HL-60 (cell line): ENCODE results near the gene SMCO2.

Experiments used
- DNase-seq, 2 experiments: peaks; one replicate each; pipeline ENCODE4 v3.0.0-alpha.2; 2010 to 2020; ENCODE audit warnings: low read depth in 1 of 2, low spot score in 1 of 2
- H3K27ac ChIP-seq: fragments of 250-450 bp; sonication (Bioruptor Pico); replicated peaks from 2 replicates; pipeline ENCODE4 v1.5.1; 2020; ENCODE audit warnings: mild to moderate bottlenecking, moderate library complexity
- H3K27me3 ChIP-seq: fragments of 250-450 bp; sonication (Bioruptor Pico); 2 replicates; pipeline ENCODE4 v1.5.1; 2021; ENCODE audit warnings: mild to moderate bottlenecking, moderate library complexity; ENCODE audit not compliant: insufficient read depth, poor library complexity, severe bottlenecking
- H3K4me3 ChIP-seq: replicated peaks from 2 replicates; pipeline ENCODE4 v1.5.1; 2011; ENCODE audit warnings: mild to moderate bottlenecking, control low read depth, low read length; ENCODE audit not compliant: insufficient read depth
- CTCF ChIP-seq: IDR thresholded peaks from one replicate; pipeline ENCODE4 v1.5.1; 2011; ENCODE audit warnings: low read length, control low read depth, inconsistent platforms; ENCODE audit not compliant: insufficient read depth
- GABPA ChIP-seq: IDR thresholded peaks from 2 replicates; pipeline ENCODE4 v1.6.1; 2012; ENCODE audit warnings: low read depth
- POLR2AphosphoS5 ChIP-seq: IDR thresholded peaks from 2 replicates; pipeline ENCODE4 v1.6.1; 2012; ENCODE audit warnings: low read depth
- REST ChIP-seq: IDR thresholded peaks from 2 replicates; pipeline ENCODE4 v1.6.1; 2012; ENCODE audit warnings: low read depth; ENCODE audit not compliant: insufficient replicate concordance
- SPI1 ChIP-seq: IDR thresholded peaks from 2 replicates; pipeline ENCODE4 v1.6.1; 2012; ENCODE audit warnings: low read depth, mild to moderate bottlenecking, borderline replicate concordance

SMCO2 gene

GRCh38 chr12:27474344-27474743 is 27.8 kb downstream of the SMCO2 start:
- Histone ChIP-seq H3K27me3 (no peaks in the 10 kb centered on the region), H3K4me3 (no peak overlapping the region), H3K27ac (no peak overlapping the region)
- no peak for DNase-seq
- no peak for TF ChIP-seq REST
- no peak for TF ChIP-seq CTCF
- TF ChIP-seq SPI1: no peak
- no peak for TF ChIP-seq POLR2AphosphoS5
- TF ChIP-seq GABPA: no peak

- TF ChIP-seq GABPA (no peak), SPI1 (no peak), POLR2AphosphoS5 (no peak), CTCF (no peak), REST (no peak)
- Histone ChIP-seq H3K27ac (no peak overlapping the region), H3K4me3 (no peak overlapping the region), H3K27me3 (no peaks in the 10 kb centered on the region)
- no peak for DNase-seq
Measured at GRCh38 chr12:27477049-27477448, 30.5 kb downstream of the SMCO2 start.

GRCh38 chr12:27478949-27479348 is 32.4 kb downstream of the SMCO2 start:
- H3K27ac ChIP-seq: no peak overlapping the region
- H3K27me3 ChIP-seq: no peaks in the 10 kb centered on the region
- no peak for TF ChIP-seq POLR2AphosphoS5
- no peak for TF ChIP-seq GABPA
- no peak for TF ChIP-seq SPI1
- no peak for TF ChIP-seq REST
- no peak for TF ChIP-seq CTCF
- no peak for DNase-seq
- no peak overlapping the region for H3K4me3 ChIP-seq
